PFSK-1 (cell line): Measurements from ENCODE around the gene HOXA2.

Experiments used
- FOXP2 ChIP-seq: optimal IDR thresholded peaks from 2 replicates; pipeline ENCODE3; 2011; ENCODE audit warnings: borderline replicate concordance, control low read depth, inconsistent platforms; ENCODE audit not compliant: insufficient read depth; ENCODE audit errors: extremely low read length, extremely low read depth
- POLR2AphosphoS5 ChIP-seq: IDR thresholded peaks from 2 replicates; pipeline ENCODE4 v1.6.1; 2012; ENCODE audit warnings: low read depth, mild to moderate bottlenecking, control low read depth, low read length, moderate library complexity
- REST ChIP-seq, 2 experiments: IDR thresholded peaks; 2 replicates each; pipeline versions ENCODE4 v1.6.1 to v1.8.0; 2011 to 2012; ENCODE audit warnings: low read depth in 2 of 2, low read length in 2 of 2, control low read depth in 1 of 2, inconsistent platforms in 1 of 2, mild to moderate bottlenecking in 1 of 2, moderate library complexity in 1 of 2; ENCODE audit not compliant: insufficient read depth in 1 of 2
- SIN3A ChIP-seq: IDR thresholded peaks from 2 replicates; pipeline ENCODE4 v1.6.1; 2012; ENCODE audit warnings: mild to moderate bottlenecking, low read length, moderate library complexity, borderline replicate concordance; ENCODE audit not compliant: insufficient read depth
- TAF1 ChIP-seq: IDR thresholded peaks from 2 replicates; pipeline ENCODE4 v1.6.1; 2012; ENCODE audit warnings: low read length, control low read depth, borderline replicate concordance; ENCODE audit not compliant: insufficient read depth

DNA sequence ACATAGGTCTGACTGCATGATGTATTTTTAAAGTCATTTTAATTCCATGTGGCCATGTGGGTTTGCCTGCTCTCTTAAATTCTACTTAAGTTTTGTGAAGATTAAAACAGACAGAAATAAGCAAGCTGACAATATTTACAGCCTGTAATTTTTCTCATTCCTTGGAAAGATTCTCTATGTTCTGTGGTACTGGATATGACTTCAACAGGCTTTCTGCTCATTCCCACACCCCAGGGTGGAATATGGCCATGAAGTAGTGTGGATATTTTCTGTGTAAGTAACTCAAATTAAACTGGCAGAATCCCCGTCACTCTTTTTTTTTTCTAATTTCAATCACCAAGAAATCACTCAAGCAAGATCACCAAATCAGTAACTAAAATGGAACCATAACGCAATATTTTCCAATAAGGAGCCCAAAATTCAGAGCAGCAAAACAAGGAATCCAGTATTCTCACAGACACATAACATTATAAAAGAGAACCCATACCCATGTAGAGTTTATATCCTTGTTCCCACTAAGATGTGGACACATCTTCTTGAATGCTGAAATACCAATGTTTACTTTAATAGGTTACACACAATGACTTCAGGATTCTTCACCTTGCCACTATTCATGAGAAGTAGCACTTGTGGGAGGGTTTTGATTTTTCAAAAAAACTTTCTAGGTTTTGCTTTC, 35.3 kb upstream of the HOXA2 start:
- TF ChIP-seq POLR2AphosphoS5 (no peak), REST (IDR thresholded peaks at IDR 0.05; ENCODE audit: insufficient read depth in 1 of 2, low read depth in 2 of 2, low read length in 2 of 2) (no peak), SIN3A (no peak), TAF1 (no peak), FOXP2 (no peak)
